Astrocyte (in vitro differentiated cells and primary cell): ENCODE results near the gene KRTAP10-1. TPM values are rescaled to one million over a fixed set of nuclear protein-coding genes. Genes with fewer than 3 reads are reported as not detected.

Experiments used
- DNase-seq: peaks from one replicate; pipeline ENCODE4 v3.0.0-alpha.2; 2010; ENCODE audit warnings: low read depth
- FAIRE-seq: peaks from 2 replicates; lab custom pipeline; 2011; peaks lifted over from hg19 to GRCh38; lab: Jason Lieb, UNC
- H2AFZ ChIP-seq: 2 replicates; pipeline ENCODE4 v1.6.0; 2012; ENCODE audit warnings: low read depth, low read length, inconsistent platforms
- H3K27ac ChIP-seq: 2 replicates; pipeline ENCODE4 v1.5.1; 2011; ENCODE audit warnings: low read depth, low read length, inconsistent platforms
- H3K27me3 ChIP-seq: 2 replicates; pipeline ENCODE4 v1.6.0; 2011; ENCODE audit warnings: low read length, inconsistent platforms; ENCODE audit not compliant: insufficient read depth
- H3K36me3 ChIP-seq: 2 replicates; pipeline ENCODE4 v1.5.1; 2011; ENCODE audit warnings: low read length, inconsistent platforms; ENCODE audit not compliant: insufficient read depth
- H3K4me1 ChIP-seq: 2 replicates; pipeline ENCODE4 v1.5.1; 2011; ENCODE audit warnings: low read length, inconsistent platforms; ENCODE audit not compliant: insufficient read depth
- H3K4me2 ChIP-seq: 2 replicates; pipeline ENCODE4 v1.6.0; 2012; ENCODE audit warnings: low read length, inconsistent platforms
- H3K4me3 ChIP-seq: 2 replicates; pipeline ENCODE4 v1.5.1; 2011; ENCODE audit warnings: low read depth, mild to moderate bottlenecking, low read length, inconsistent platforms; ENCODE audit not compliant: insufficient read depth
- H3K79me2 ChIP-seq: 2 replicates; pipeline ENCODE4 v1.6.0; 2012; ENCODE audit warnings: mild to moderate bottlenecking, low read length, inconsistent platforms; ENCODE audit not compliant: insufficient read depth
- H3K9ac ChIP-seq: 2 replicates; pipeline ENCODE4 v1.6.0; 2012; ENCODE audit warnings: mild to moderate bottlenecking, low read length, inconsistent platforms
- H3K9me3 ChIP-seq: 2 replicates; pipeline ENCODE4 v1.5.1; 2012; ENCODE audit warnings: low read depth, mild to moderate bottlenecking, low read length, inconsistent platforms; ENCODE audit not compliant: insufficient read depth
- H4K20me1 ChIP-seq: 2 replicates; pipeline ENCODE4 v1.6.0; 2012; ENCODE audit warnings: low read length, inconsistent platforms; ENCODE audit not compliant: insufficient read depth
- H3K27ac Mint-ChIP-seq: one replicate; pipeline ENCODE4 v1.8.0; 2021; ENCODE audit warnings: mild to moderate bottlenecking, mixed read lengths; ENCODE audit not compliant: unreplicated experiment
- H3K27me3 Mint-ChIP-seq: one replicate; pipeline ENCODE4 v1.8.0; 2021; ENCODE audit warnings: low read depth, mixed read lengths; ENCODE audit not compliant: unreplicated experiment
- H3K36me3 Mint-ChIP-seq: one replicate; pipeline ENCODE4 v1.8.0; 2021; ENCODE audit warnings: low read depth, mixed read lengths; ENCODE audit not compliant: unreplicated experiment
- H3K4me1 Mint-ChIP-seq: one replicate; pipeline ENCODE4 v1.8.0; 2021; ENCODE audit warnings: low read depth, mixed read lengths; ENCODE audit not compliant: unreplicated experiment
- H3K4me3 Mint-ChIP-seq: one replicate; pipeline ENCODE4 v1.8.0; 2021; ENCODE audit warnings: mild to moderate bottlenecking, moderate library complexity, mixed read lengths; ENCODE audit not compliant: unreplicated experiment
- H3K9me3 Mint-ChIP-seq: one replicate; pipeline ENCODE4 v1.8.0; 2021; ENCODE audit warnings: mild to moderate bottlenecking, mixed read lengths; ENCODE audit not compliant: unreplicated experiment
- CTCF ChIP-seq: IDR thresholded peaks from 2 replicates; pipeline ENCODE4 v1.5.1; 2011; ENCODE audit warnings: low read depth, mild to moderate bottlenecking, inconsistent platforms, low read length, moderate library complexity; ENCODE audit not compliant: insufficient read depth
- EZH2 ChIP-seq: IDR thresholded peaks from 2 replicates; pipeline ENCODE4 v1.6.1; 2012; ENCODE audit warnings: mild to moderate bottlenecking, low read length, inconsistent platforms; ENCODE audit not compliant: insufficient read depth
- total RNA-seq: library from RNA; stranded (reverse); gene quantifications from 2 replicates; pipeline ENCODE4 v1.2.1, GENCODE V29; 2021

KRTAP10-1 gene
- total RNA-seq, 1 donor from 2014 or later: not detected

DNA sequence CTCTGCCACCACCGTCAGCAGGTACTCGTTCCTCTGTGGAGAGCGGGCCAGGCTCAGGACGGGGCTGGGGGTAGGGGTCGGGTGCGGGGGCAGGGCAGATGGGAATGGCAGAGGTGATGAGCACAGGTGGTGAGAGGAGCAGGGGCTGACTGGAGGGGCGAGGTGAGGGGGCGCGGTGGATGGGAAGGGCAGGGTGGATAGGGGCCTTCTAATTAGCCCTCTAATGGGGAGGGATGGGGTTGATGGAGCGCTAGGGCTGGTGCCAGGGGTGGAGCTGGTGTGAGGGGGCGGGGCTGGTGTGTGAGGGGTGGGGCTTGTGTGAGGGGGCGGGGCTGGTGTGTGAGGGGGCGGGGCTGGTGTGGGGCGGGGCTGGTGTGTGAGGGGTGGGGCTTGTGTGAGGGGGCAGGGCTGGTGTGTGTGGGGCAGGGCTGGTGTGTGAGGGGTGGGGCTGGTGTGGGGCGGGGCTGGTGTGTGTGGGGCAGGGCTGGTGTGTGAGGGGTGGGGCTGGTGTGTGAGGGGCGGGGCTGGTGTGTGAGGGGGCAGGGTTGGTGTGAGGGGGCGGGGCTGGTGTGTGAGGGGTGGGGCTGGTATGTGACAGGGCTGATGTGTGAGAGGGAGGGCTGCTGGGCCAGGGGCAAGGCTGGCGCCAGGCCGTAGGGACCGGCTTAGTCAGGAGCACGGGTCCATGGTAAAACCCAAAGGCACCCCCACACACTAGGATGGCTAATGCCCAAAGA lies 5.9 kb downstream of the KRTAP10-1 start:
- Histone ChIP-seq H3K9me3 (no peaks in the 10 kb centered on the region), H3K9ac (no peak overlapping the region), H3K79me2 (no peaks in the 10 kb centered on the region), H3K4me2 (no peak overlapping the region), H3K27ac (no peak overlapping the region), H3K36me3 (no peaks in the 10 kb centered on the region), H2AFZ (no peak overlapping the region), H3K4me3 (no peak overlapping the region), H3K4me1 (no peaks in the 10 kb centered on the region), H3K27me3 (no peaks in the 10 kb centered on the region), H4K20me1 (no peaks in the 10 kb centered on the region)
- FAIRE-seq: no peak
- no peaks in the 10 kb centered on the region for H3K4me1 Mint-ChIP-seq
- no peak for TF ChIP-seq CTCF
- TF ChIP-seq EZH2: no peak
- peaks cover 24% of the 10 kb centered on the region for H3K27me3 Mint-ChIP-seq
- no peak overlapping the region for H3K4me3 Mint-ChIP-seq
- no peak overlapping the region for H3K27ac Mint-ChIP-seq
- H3K36me3 Mint-ChIP-seq: no peaks in the 10 kb centered on the region
- peaks cover 9% of the 10 kb centered on the region for H3K9me3 Mint-ChIP-seq
- DNase-seq: no peak

- DNase-seq (no peak), FAIRE-seq (no peak)
- Mint-ChIP-seq H3K4me3 (no peak overlapping the region), H3K27me3 (peaks cover 27% of the 10 kb centered on the region), H3K27ac (no peak overlapping the region), H3K36me3 (no peaks in the 10 kb centered on the region), H3K4me1 (no peaks in the 10 kb centered on the region), H3K9me3 (peaks cover 9% of the 10 kb centered on the region)
- Histone ChIP-seq H3K27me3 (no peaks in the 10 kb centered on the region), H3K79me2 (no peaks in the 10 kb centered on the region), H3K9me3 (no peaks in the 10 kb centered on the region), H3K4me3 (no peak overlapping the region), H3K27ac (no peak overlapping the region), H3K4me2 (no peak overlapping the region), H3K9ac (no peak overlapping the region), H2AFZ (no peak overlapping the region), H3K36me3 (no peaks in the 10 kb centered on the region), H4K20me1 (no peaks in the 10 kb centered on the region), H3K4me1 (no peaks in the 10 kb centered on the region)
- TF ChIP-seq CTCF (no peak), EZH2 (no peak)
Measured at GRCh38 chr21:44533121-44533890, 6.7 kb downstream of the KRTAP10-1 start.
